Small intestine (tissue), 7 donors: ENCODE results near the gene MICALL2. TPM values are rescaled to one million over a fixed set of nuclear protein-coding genes. Genes with fewer than 3 reads are reported as not detected.
A peak's percentile ranks its signal among the peaks of the same experiment; 100 is the strongest.

Experiments used
- DNase-seq, 2 donors: peaks; one replicate each; pipeline versions ENCODE4 v3.0.0 to v3.0.0-alpha.2; 2013
- FAIRE-seq: peaks from 2 replicates; lab custom pipeline; 2012; peaks lifted over from hg19 to GRCh38; lab: Jason Lieb, UNC
- H3K27ac ChIP-seq, 3 donors: one replicate each; pipeline ENCODE4 v1.5.1; 2013; ENCODE audit warnings: low read length in 2 of 3, mild to moderate bottlenecking in 2 of 3, control low read depth in 1 of 3, inconsistent platforms in 1 of 3, low read depth in 1 of 3, moderate library complexity in 1 of 3
- H3K27me3 ChIP-seq, 3 donors: one replicate each; pipeline ENCODE4 v1.6.1; 2013; ENCODE audit warnings: low read length in 3 of 3, inconsistent platforms in 1 of 3; ENCODE audit not compliant: control insufficient read depth in 3 of 3, insufficient read depth in 3 of 3
- H3K36me3 ChIP-seq, 3 donors: one replicate each; pipeline ENCODE4 v1.6.1; 2013; ENCODE audit warnings: low read length in 3 of 3, inconsistent platforms in 1 of 3, low read depth in 1 of 3, mild to moderate bottlenecking in 1 of 3, moderate library complexity in 1 of 3; ENCODE audit not compliant: control insufficient read depth in 3 of 3, insufficient read depth in 2 of 3
- H3K4me1 ChIP-seq, 3 donors: one replicate each; pipeline ENCODE4 v1.6.1; 2013; ENCODE audit warnings: low read length in 2 of 3, inconsistent platforms in 1 of 3, low read depth in 1 of 3, mild to moderate bottlenecking in 1 of 3, moderate library complexity in 1 of 3; ENCODE audit not compliant: control insufficient read depth in 3 of 3, insufficient read depth in 2 of 3
- H3K4me3 ChIP-seq, 3 donors: one replicate each; pipeline ENCODE4 v1.5.1; 2013; ENCODE audit warnings: low read length in 3 of 3, control low read depth in 1 of 3, inconsistent platforms in 1 of 3, low read depth in 1 of 3, mild to moderate bottlenecking in 1 of 3, moderate library complexity in 1 of 3
- H3K9me3 ChIP-seq, 2 donors: one replicate each; pipeline ENCODE4 v1.6.1; 2013; ENCODE audit warnings: low read depth in 1 of 2, low read length in 1 of 2; ENCODE audit not compliant: control insufficient read depth in 2 of 2, insufficient read depth in 1 of 2
- WGBS, 3 donors: extraction: QIAGEN DNeasy Blood & Tissue Kit; methylation state at CpG; one replicate each; pipeline ENCODE4 v1.1.7; 2013; 5-methylcytosine and 5-hydroxymethylcytosine counted together
- polyA plus RNA-seq, 4 donors: library from polyadenylated mRNA; stranded (reverse) in 3 of 4; unstranded in 1 of 4; fragments of 200-250 nt in 3 of 4; fragments of 120-200 nt in 1 of 4; gene quantifications; one replicate each; pipeline versions ENCODE4 v1.2.1 to v1.2.3, GENCODE V29; 2013
- donor health status: healthy with polysubstance abuse.
- donor health status: control.
- donor health status: control.
- donor health status: Bipolar disorder and iron deficiency.
- donor health status: healthy.

MICALL2 gene
- polyA plus RNA-seq, 4 donors = 67.9 to 533 (median 264) TPM

GRCh38 chr7:1461646-1462375 lies 2.5 kb upstream of the MICALL2 start:
- FAIRE-seq (no peak), DNase-seq (peak; percentile 46 to 54)
- WGBS, 3 donors = 25 to 52% (median 48%) methylated on average over 13 to 18 of the region's 18 CpGs
- peaks cover 0 to 79% (median 8%) of the 10 kb centered on the region in 3 donors for H3K4me1 ChIP-seq
- H3K27me3 ChIP-seq = no peaks in the 10 kb centered on the region
- no peak overlapping the region for H3K4me3 ChIP-seq
- peak overlapping the region; percentile 94 to 95 (median 95) for H3K27ac ChIP-seq
- H3K9me3 ChIP-seq = no peaks in the 10 kb centered on the region
- H3K36me3 ChIP-seq = peaks cover 0 to 4% (median 0%) of the 10 kb centered on the region in 3 donors

GRCh38 chr7:1460821-1461645 lies 1.8 kb upstream of the MICALL2 start:
- peak overlapping the region; percentile 94 to 95 (median 95) for H3K27ac ChIP-seq
- H3K4me1 ChIP-seq = peaks cover 0 to 77% (median 4%) of the 10 kb centered on the region in 3 donors
- H3K4me3 ChIP-seq = peak overlapping the region in 2 of 3 donors; percentile 10 to 43
- DNase-seq (peak; percentile 89 to 91), FAIRE-seq (no peak)
- H3K36me3 ChIP-seq = peaks cover 0 to 6% (median 0%) of the 10 kb centered on the region in 3 donors
- H3K9me3 ChIP-seq = no peaks in the 10 kb centered on the region
- H3K27me3 ChIP-seq = no peaks in the 10 kb centered on the region
- 13 to 26% (median 18%) methylated on average over 27 to 30 of the region's 30 CpGs for WGBS, 3 donors

GRCh38 chr7:1459920-1460820 lies 900 bp upstream of the MICALL2 start:
- FAIRE-seq = no peak
- 7 to 10% (median 7%) methylated on average over 26 to 30 of the region's 30 CpGs for WGBS, 3 donors
- no peaks in the 10 kb centered on the region for H3K9me3 ChIP-seq
- peak overlapping the region; percentile 18 to 43 (median 19) for H3K4me3 ChIP-seq
- peaks cover 0 to 79% (median 4%) of the 10 kb centered on the region in 3 donors for H3K4me1 ChIP-seq
- peak overlapping the region; percentile 94 to 95 (median 95) for H3K27ac ChIP-seq
- DNase-seq = peak; percentile 57 to 77
- H3K27me3 ChIP-seq = no peaks in the 10 kb centered on the region
- H3K36me3 ChIP-seq = peaks cover 0 to 10% (median 0%) of the 10 kb centered on the region in 3 donors

- Histone ChIP-seq H3K27ac (peak overlapping the region in 1 of 3 donors; percentile 95), H3K36me3 (peaks cover 0 to 15% (median 0%) of the 10 kb centered on the region in 3 donors), H3K4me3 (peak overlapping the region in 2 of 3 donors; percentile 19 to 80), H3K9me3 (no peaks in the 10 kb centered on the region), H3K4me1 (peaks cover 0 to 85% (median 4%) of the 10 kb centered on the region in 3 donors), H3K27me3 (no peaks in the 10 kb centered on the region)
- peak; percentile 99 for DNase-seq
- 0 to 3% (median 1%) methylated on average over 20 to 35 of the region's 35 CpGs for WGBS, 3 donors
- FAIRE-seq = no peak
These were observed 232 bp upstream of the MICALL2 start for GRCh38 chr7:1459512-1459892.

GRCh38 chr7:1457949-1458682 lies 1.2 kb downstream of the MICALL2 start:
- Histone ChIP-seq H3K36me3 (peaks cover 0 to 23% (median 0%) of the 10 kb centered on the region in 3 donors), H3K9me3 (no peaks in the 10 kb centered on the region), H3K27ac (peak overlapping the region in 2 of 3 donors; percentile 61 to 87), H3K27me3 (no peaks in the 10 kb centered on the region), H3K4me1 (peaks cover 0 to 74% (median 2%) of the 10 kb centered on the region in 3 donors), H3K4me3 (peak overlapping the region; percentile 52 to 84 (median 80))
- no peak for FAIRE-seq
- WGBS, 3 donors = 9 to 33% (median 25%) methylated on average over 22 to 23 of the region's 23 CpGs
- no peak for DNase-seq

- H3K27me3 ChIP-seq = no peaks in the 10 kb centered on the region
- peak overlapping the region; percentile 52 to 84 (median 80) for H3K4me3 ChIP-seq
- H3K9me3 ChIP-seq = no peaks in the 10 kb centered on the region
- FAIRE-seq = no peak
- H3K27ac ChIP-seq = peak overlapping the region in 2 of 3 donors; percentile 9
- DNase-seq = peak; percentile 41 to 61
- WGBS, 3 donors = 19 to 51% (median 21%) methylated on average over 15 to 18 of the region's 18 CpGs
- H3K4me1 ChIP-seq = peaks cover 0 to 66% (median 2%) of the 10 kb centered on the region in 3 donors
- peaks cover 0 to 28% (median 0%) of the 10 kb centered on the region in 3 donors for H3K36me3 ChIP-seq
These were observed 2.0 kb downstream of the MICALL2 start for GRCh38 chr7:1457059-1457948.

- FAIRE-seq (no peak), DNase-seq (no peak)
- peaks cover 0 to 52% (median 0%) of the 10 kb centered on the region in 3 donors for H3K4me1 ChIP-seq
- no peaks in the 10 kb centered on the region for H3K27me3 ChIP-seq
- WGBS, 3 donors = 71 to 80% (median 74%) methylated on average over 13 of the region's 13 CpGs
- H3K36me3 ChIP-seq = peaks cover 0 to 39% (median 0%) of the 10 kb centered on the region in 3 donors
- H3K4me3 ChIP-seq = peak overlapping the region in 1 of 3 donors; percentile 13
- H3K27ac ChIP-seq = peak overlapping the region; percentile 12 to 80 (median 66)
- no peaks in the 10 kb centered on the region for H3K9me3 ChIP-seq
These were observed 3.3 kb downstream of the MICALL2 start for GRCh38 chr7:1455955-1456354.
